Colonic mucosa (tissue), 4 donors: ENCODE measurements around the gene HADHB. TPM values are rescaled to one million over a fixed set of nuclear protein-coding genes. Genes with fewer than 3 reads are reported as not detected.

ENCODE experiments used
- DNase-seq: peaks from one replicate; pipeline ENCODE4 v3.0.0-alpha.2; 2020
- H3K27ac ChIP-seq: fragments of 200-600 bp; one replicate; pipeline ENCODE4 v1.8.0; 2021
- H3K27me3 ChIP-seq: fragments of 200-600 bp; one replicate; pipeline ENCODE4 v1.8.0; 2021
- H3K36me3 ChIP-seq: fragments of 200-600 bp; one replicate; pipeline ENCODE4 v1.8.0; 2021
- H3K4me1 ChIP-seq: fragments of 200-600 bp; one replicate; pipeline ENCODE4 v1.8.0; 2021; ENCODE audit warnings: mild to moderate bottlenecking
- H3K4me3 ChIP-seq: fragments of 200-600 bp; one replicate; pipeline ENCODE4 v1.8.0; 2021
- H3K9ac ChIP-seq, 2 donors: one replicate each; pipeline ENCODE4 v1.7.0; 2013; ENCODE audit warnings: control low read depth in 2 of 2, low read depth in 2 of 2, low read length in 2 of 2
- H3K9me3 ChIP-seq: fragments of 200-600 bp; one replicate; pipeline ENCODE4 v1.8.0; 2021
- intact Hi-C: fragments of 100-400 bp; cut with DNase I; formaldehyde crosslinking; loops from one replicate; pipeline ENCODE4 v1.14.1; 2022
- total RNA-seq, 2 donors: library from RNA; stranded (reverse); fragmentation: NEBNext Ultra II Directional in 1 of 2; extraction: Animal tissue kit (Norgen Biotek cat#: 25700) in 1 of 2; gene quantifications; one replicate each; pipeline ENCODE4 v1.2.1, GENCODE V29; 2021
- TF ChIP-seq, protein P1 (sequence below): fragments of 200-600 bp; IDR thresholded peaks from one replicate; pipeline ENCODE4 v1.8.0; 2022; ENCODE audit warnings: antibody characterized with exemption, mild to moderate bottlenecking
- donor health status: healthy.
- donor health status: DM: no; HTN: no; CAD: no.
- donor health status: DM: no; HTN: no; CAD: no.

The HADHB gene
- total RNA-seq, 2 donors from 2014 or later = 105 to 160 TPM

DNA sequence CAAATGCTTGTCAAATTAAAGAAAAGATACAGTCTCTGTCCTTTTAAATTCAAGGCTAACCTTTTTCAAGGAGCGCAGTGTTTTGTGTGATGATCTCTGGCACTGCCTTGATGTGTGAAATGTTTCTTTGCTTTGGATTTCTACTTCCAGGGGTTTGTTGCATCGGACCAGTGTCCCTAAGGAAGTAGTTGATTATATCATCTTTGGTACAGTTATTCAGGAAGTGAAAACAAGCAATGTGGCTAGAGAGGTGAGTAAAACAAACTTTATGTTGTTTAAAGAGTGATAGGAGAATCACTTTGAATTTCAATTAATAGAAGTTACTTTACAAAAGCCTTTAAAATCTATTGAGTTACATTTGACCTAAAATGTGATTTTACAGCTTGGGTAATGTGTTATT, 28.8 kb downstream of the HADHB start:
- Histone ChIP-seq H3K36me3 (peaks cover 9% of the 10 kb centered on the region), H3K27ac (no peak overlapping the region), H3K9me3 (no peaks in the 10 kb centered on the region), H3K4me1 (no peaks in the 10 kb centered on the region), H3K9ac (no peak overlapping the region), H3K4me3 (no peak overlapping the region), H3K27me3 (no peaks in the 10 kb centered on the region)
- TF ChIP-seq, protein P1, sequence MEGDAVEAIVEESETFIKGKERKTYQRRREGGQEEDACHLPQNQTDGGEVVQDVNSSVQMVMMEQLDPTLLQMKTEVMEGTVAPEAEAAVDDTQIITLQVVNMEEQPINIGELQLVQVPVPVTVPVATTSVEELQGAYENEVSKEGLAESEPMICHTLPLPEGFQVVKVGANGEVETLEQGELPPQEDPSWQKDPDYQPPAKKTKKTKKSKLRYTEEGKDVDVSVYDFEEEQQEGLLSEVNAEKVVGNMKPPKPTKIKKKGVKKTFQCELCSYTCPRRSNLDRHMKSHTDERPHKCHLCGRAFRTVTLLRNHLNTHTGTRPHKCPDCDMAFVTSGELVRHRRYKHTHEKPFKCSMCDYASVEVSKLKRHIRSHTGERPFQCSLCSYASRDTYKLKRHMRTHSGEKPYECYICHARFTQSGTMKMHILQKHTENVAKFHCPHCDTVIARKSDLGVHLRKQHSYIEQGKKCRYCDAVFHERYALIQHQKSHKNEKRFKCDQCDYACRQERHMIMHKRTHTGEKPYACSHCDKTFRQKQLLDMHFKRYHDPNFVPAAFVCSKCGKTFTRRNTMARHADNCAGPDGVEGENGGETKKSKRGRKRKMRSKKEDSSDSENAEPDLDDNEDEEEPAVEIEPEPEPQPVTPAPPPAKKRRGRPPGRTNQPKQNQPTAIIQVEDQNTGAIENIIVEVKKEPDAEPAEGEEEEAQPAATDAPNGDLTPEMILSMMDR = no peak
- intact Hi-C loops = no loop called here
- no peak for DNase-seq

DNA sequence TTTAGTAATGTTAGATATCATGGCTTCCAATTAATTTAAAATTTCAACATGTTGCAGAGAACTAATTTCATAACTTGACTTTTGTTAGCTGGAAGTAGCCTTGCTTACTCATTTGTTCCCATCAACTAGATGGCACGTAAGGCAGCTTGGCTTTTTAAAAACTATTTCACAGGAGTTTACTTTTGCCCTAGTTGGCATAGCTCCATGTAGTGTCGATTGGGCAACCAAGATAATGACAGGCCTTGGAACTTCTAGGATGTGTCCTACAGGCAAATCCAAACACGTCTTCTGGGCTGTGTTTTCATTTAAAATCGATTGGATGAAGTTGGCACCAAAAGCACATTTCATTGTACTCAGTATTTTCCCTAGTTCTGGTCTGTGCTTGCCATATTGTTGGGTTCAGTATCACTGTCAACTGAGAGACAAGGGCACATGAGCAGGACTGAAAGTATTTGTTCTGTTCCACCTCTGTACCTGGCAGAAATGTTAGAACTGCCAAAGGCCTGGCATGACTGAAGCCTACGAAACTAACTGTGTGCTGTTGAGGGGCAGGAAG, 29.4 kb downstream of the HADHB start:
- Histone ChIP-seq H3K36me3 (peaks cover 9% of the 10 kb centered on the region), H3K4me1 (no peaks in the 10 kb centered on the region), H3K27me3 (no peaks in the 10 kb centered on the region), H3K27ac (no peak overlapping the region), H3K4me3 (no peak overlapping the region), H3K9me3 (no peaks in the 10 kb centered on the region), H3K9ac (no peak overlapping the region)
- intact Hi-C loops = no loop called here
- DNase-seq = peak; percentile 56
- TF ChIP-seq, protein P1 = no peak

DNA sequence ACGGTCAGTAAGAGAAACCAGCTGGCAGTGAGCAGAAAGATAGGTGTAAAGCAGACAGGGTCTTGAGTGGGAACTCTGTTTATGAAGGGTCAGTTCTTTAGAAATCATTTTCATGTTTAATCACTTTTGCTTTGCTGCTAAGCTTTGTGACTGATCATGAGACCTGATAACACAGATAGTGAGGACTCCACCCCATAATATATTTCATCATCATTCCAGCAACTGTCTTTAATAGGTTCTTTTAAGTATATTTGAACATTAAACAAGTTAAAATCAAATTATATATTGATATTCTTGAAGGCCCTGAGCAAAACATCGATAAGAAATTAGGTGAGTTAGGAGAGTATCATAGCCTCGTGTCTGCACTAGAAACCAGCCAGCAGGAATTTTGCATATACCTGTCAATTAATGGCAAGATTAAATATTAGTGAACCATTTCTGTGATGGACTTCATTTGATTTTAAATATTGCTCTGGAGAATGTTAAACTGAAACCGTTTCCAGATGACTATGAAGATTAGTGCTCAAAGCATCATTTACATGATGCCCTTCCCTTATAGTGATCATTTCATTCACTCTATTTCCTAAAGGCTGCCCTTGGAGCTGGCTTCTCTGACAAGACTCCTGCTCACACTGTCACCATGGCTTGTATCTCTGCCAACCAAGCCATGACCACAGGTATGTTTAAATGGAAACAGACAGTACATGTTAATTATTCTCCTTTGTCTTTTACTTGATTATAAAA, 31.9 kb downstream of the HADHB start:
- DNase-seq = no peak
- H3K9me3 ChIP-seq = no peaks in the 10 kb centered on the region
- H3K36me3 ChIP-seq = peaks cover 9% of the 10 kb centered on the region
- intact Hi-C loops = no loop called here
- no peaks in the 10 kb centered on the region for H3K4me1 ChIP-seq
- no peak overlapping the region for H3K4me3 ChIP-seq
- H3K27me3 ChIP-seq = no peaks in the 10 kb centered on the region
- no peak overlapping the region for H3K27ac ChIP-seq
- no peak overlapping the region for H3K9ac ChIP-seq
- TF ChIP-seq, protein P1 = no peak

GRCh38 chr2:26279886-26280285, 35.1 kb downstream of the HADHB start:
- intact Hi-C loops = no loop called here
- H3K27ac ChIP-seq = no peak overlapping the region
- H3K36me3 ChIP-seq = peaks cover 9% of the 10 kb centered on the region
- H3K27me3 ChIP-seq = no peaks in the 10 kb centered on the region
- no peaks in the 10 kb centered on the region for H3K4me1 ChIP-seq
- TF ChIP-seq, protein P1 = no peak
- no peak overlapping the region for H3K4me3 ChIP-seq
- H3K9ac ChIP-seq = no peak overlapping the region
- H3K9me3 ChIP-seq = no peaks in the 10 kb centered on the region
- DNase-seq = no peak

DNA sequence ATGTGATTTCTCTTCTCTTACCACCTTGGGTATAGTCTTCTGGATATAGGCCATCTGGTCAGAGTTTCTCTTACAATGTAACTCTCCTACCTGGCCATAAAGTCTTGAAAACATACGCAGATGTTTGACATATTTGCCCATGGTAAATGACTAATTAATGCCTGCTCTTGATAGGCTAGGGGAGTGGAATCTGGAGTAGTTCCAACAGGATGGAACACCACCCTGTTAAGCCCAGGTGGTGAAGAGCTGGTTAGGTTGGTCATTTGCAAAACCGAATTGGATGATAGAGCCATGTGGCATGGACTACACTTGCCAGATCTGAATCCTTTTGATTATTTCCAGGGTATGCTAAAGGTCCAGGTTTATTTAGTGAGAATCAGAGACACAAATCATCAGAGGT, 36.5 kb downstream of the HADHB start:
- TF ChIP-seq, protein P1 = no peak
- H3K27ac ChIP-seq = no peak overlapping the region
- intact Hi-C loops = no loop called here
- H3K36me3 ChIP-seq = peaks cover 9% of the 10 kb centered on the region
- H3K9ac ChIP-seq = no peak overlapping the region
- H3K27me3 ChIP-seq = no peaks in the 10 kb centered on the region
- H3K4me3 ChIP-seq = no peak overlapping the region
- H3K4me1 ChIP-seq = no peaks in the 10 kb centered on the region
- H3K9me3 ChIP-seq = no peaks in the 10 kb centered on the region
- DNase-seq = no peak
